Activated B cell treated with CpG ODN at 0.5 μM for 24 hours (primary cell): Measurements from ENCODE around the gene SPA17. TPM values are rescaled to one million over a fixed set of nuclear protein-coding genes. Genes with fewer than 3 reads are reported as not detected.

ENCODE experiments used
- ATAC-seq: fragments of 200-7000 bp; cut with Tn5 transposase; one replicate; pipeline ENCODE4 v1.10.0; 2021; ENCODE audit warnings: low read depth, mild to moderate bottlenecking, moderate library complexity
- CTCF ChIA-PET: fragments of 350-600 bp; sonication (Branson Sonifier 250); formaldehyde crosslinking; loops from one replicate; lab custom pipeline; 2021; ENCODE audit warnings: antibody characterized with exemption; lab: Charles Lee
- POLR2A ChIA-PET: fragments of 350-600 bp; sonication (Branson Sonifier 250); formaldehyde crosslinking; loops from one replicate; lab custom pipeline; 2021; ENCODE audit warnings: antibody characterized with exemption; lab: Charles Lee
- DNase-seq: peaks from one replicate; pipeline ENCODE4 v3.0.0; 2022
- H3K27ac Mint-ChIP-seq: one replicate; pipeline ENCODE4 v1.8.0; 2020; ENCODE audit warnings: mixed read lengths
- H3K27me3 Mint-ChIP-seq: one replicate; pipeline ENCODE4 v1.8.0; 2021; ENCODE audit warnings: mixed read lengths
- H3K36me3 Mint-ChIP-seq: one replicate; pipeline ENCODE4 v1.8.0; 2021; ENCODE audit warnings: low read depth, mixed read lengths
- H3K4me1 Mint-ChIP-seq: one replicate; pipeline ENCODE4 v1.8.0; 2021; ENCODE audit warnings: mixed read lengths
- H3K4me3 Mint-ChIP-seq: one replicate; pipeline ENCODE4 v1.8.0; 2020; ENCODE audit warnings: mild to moderate bottlenecking, mixed read lengths
- H3K9me3 Mint-ChIP-seq: one replicate; pipeline ENCODE4 v1.8.0; 2020; ENCODE audit warnings: mixed read lengths
- CTCF ChIP-seq: fragments of 200-600 bp; IDR thresholded peaks from one replicate; pipeline ENCODE4 v1.8.0; 2022; ENCODE audit warnings: antibody characterized with exemption, mild to moderate bottlenecking
- intact Hi-C: fragments of 100-400 bp; cut with micrococcal nuclease; formaldehyde crosslinking; loops from one replicate; pipeline ENCODE4 v1.15.1; 2024
- total RNA-seq: library from RNA; stranded (reverse); gene quantifications from 2 replicates; pipeline ENCODE4 v1.2.3, GENCODE V29; 2022

SPA17 gene
- total RNA-seq, 1 donor from 2014 or later: 1.6 TPM

DNA sequence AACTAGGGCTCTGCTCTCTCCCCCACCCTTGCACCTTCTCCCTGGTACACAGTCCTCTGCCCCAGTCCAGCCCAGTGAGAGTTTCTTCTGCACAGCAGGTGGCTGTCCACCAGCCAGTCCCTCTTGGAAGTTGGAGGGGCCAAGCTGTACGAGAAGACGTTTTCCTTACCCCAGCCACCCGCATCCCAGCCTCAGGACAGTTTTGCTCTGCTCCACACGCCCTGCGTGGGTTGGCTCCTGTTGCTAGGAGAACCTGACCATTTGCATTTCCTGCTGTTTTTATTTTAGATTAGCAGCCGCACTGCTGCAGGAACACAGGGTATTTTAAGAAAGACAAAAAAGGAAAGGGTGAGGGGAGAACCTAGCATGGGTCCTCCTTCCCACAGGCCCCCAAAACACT lies 48.5 kb downstream of the SPA17 start:
- CTCF ChIA-PET: no interaction called here
- intact Hi-C loops: no loop called here
- Mint-ChIP-seq H3K27me3 (peaks cover 34% of the 10 kb centered on the region), H3K4me3 (no peak overlapping the region), H3K9me3 (no peaks in the 10 kb centered on the region), H3K36me3 (no peaks in the 10 kb centered on the region), H3K27ac (no peak overlapping the region), H3K4me1 (peaks cover 65% of the 10 kb centered on the region)
- TF ChIP-seq CTCF: no peak
- DNase-seq (no peak), ATAC-seq (no peak)
- POLR2A ChIA-PET: no interaction called here

GRCh38 chr11:124724979-124725718 lies 51.4 kb downstream of the SPA17 start:
- Mint-ChIP-seq H3K27me3 (peaks cover 10% of the 10 kb centered on the region), H3K27ac (peak overlapping the region; percentile 50), H3K36me3 (no peaks in the 10 kb centered on the region), H3K9me3 (no peaks in the 10 kb centered on the region), H3K4me1 (peaks cover 56% of the 10 kb centered on the region), H3K4me3 (peak overlapping the region; percentile 73)
- ChIA-PET POLR2A (interaction anchor here (0.7 to 2.2 kb wide), 4 partner anchors 21 to 52 kb away, joined by 3 to 16 read pairs (median 6); partner anchors contain the start of genes SIAE and SPA17), CTCF (interaction anchor here (0.5 to 1.4 kb wide), 4 partner anchors 13 to 61 kb away, joined by 3 to 4 read pairs (median 3); no protein-coding TSS in a partner anchor)
- intact Hi-C loops: loop anchor here (1.0 kb wide), 4 partner anchors 15 to 52 kb away; partner anchors contain the start of genes SIAE and SPA17
- DNase-seq (peak; percentile 47), ATAC-seq (peak; percentile 87)
- TF ChIP-seq CTCF: no peak

DNA sequence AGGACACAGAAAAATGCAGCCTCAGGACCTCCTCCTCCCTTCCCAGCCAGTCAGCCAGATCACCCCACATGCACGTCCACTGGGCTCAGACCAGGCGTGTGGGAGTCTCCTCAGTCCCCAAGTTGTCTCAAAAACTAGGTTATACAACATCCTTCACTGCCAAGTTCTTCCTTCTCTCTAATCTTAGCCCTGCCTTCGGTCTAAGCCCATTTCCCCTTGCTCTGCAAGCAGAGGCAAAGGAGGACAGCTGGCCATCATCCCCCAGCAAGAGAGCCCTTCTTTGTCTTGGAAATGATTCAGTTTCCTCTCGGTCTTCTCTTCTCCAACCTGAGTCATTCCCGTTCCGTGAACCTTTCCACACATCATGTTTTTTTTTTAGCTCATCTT lies 52.0 kb downstream of the SPA17 start:
- Mint-ChIP-seq H3K27ac (no peak overlapping the region), H3K27me3 (peaks cover 8% of the 10 kb centered on the region), H3K36me3 (no peaks in the 10 kb centered on the region), H3K9me3 (no peaks in the 10 kb centered on the region), H3K4me1 (peaks cover 56% of the 10 kb centered on the region), H3K4me3 (peak overlapping the region; percentile 73)
- TF ChIP-seq CTCF: no peak
- intact Hi-C loops: loop anchor here (1.0 kb wide), 4 partner anchors 15 to 52 kb away; partner anchors contain the start of genes SIAE and SPA17
- ChIA-PET CTCF (interaction anchor here (1.3 to 1.4 kb wide), 2 partner anchors 21 to 38 kb away, joined by 3 to 4 read pairs; no protein-coding TSS in a partner anchor), POLR2A (interaction anchor here (1.0 to 2.2 kb wide), 2 partner anchors 21 to 36 kb away, joined by 3 to 16 read pairs; no protein-coding TSS in a partner anchor)
- ATAC-seq: no peak
- DNase-seq: no peak

DNA sequence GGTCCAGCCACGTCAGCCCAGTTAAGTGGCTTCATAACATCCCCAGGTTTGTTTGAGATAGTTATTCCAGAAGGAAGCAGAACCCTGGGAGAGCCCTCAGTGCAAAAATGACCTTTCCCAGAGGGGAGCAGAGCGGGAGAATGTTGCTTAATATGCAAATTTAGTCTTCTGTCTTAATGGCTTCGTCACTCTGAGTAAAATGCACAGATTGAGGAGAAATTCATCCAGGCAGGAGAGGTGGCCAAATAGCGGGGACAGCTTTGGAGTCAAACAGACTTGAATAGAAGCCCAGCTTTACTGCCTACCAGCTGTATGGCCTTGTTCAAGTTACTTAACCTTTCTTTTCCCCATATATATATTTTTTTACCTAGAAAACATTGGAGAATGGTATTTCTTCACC lies 53.8 kb downstream of the SPA17 start:
- Mint-ChIP-seq H3K4me1 (peaks cover 44% of the 10 kb centered on the region), H3K27me3 (no peaks in the 10 kb centered on the region), H3K9me3 (no peaks in the 10 kb centered on the region), H3K4me3 (no peak overlapping the region), H3K36me3 (no peaks in the 10 kb centered on the region), H3K27ac (no peak overlapping the region)
- ChIA-PET POLR2A (no interaction called here), CTCF (no interaction called here)
- DNase-seq (no peak), ATAC-seq (no peak)
- TF ChIP-seq CTCF: no peak
- intact Hi-C loops: no loop called here

- no peak for TF ChIP-seq CTCF
- POLR2A ChIA-PET: no interaction called here
Observed at GRCh38 chr11:124728134-124728533, 54.4 kb downstream of the SPA17 start.

More at GRCh38 chr11:124728134-124728533, 54.4 kb downstream of the SPA17 start:
- intact Hi-C loops: no loop called here
- no peak for DNase-seq
- ATAC-seq: no peak
- CTCF ChIA-PET: no interaction called here
- H3K4me3 Mint-ChIP-seq: no peak overlapping the region
- H3K9me3 Mint-ChIP-seq: no peaks in the 10 kb centered on the region
- H3K36me3 Mint-ChIP-seq: no peaks in the 10 kb centered on the region
- H3K27me3 Mint-ChIP-seq: no peaks in the 10 kb centered on the region
- H3K4me1 Mint-ChIP-seq: peaks cover 38% of the 10 kb centered on the region
- no peak overlapping the region for H3K27ac Mint-ChIP-seq
